Measurements from ENCODE around the gene GLT8D2.

Gene GLT8D2

GRCh38 chr12:103944964-103945363 is 105.0 kb downstream of the GLT8D2 start:
- no peak for DNase-seq

All from NCI-H446 treated with DMSO at 0.1 percent for 48 hours (cell line).